ENCODE measurements around the gene FIZ1.
"Not testable (repeated sequence)": the region's sequence is repeated elsewhere in the genome, so short reads cannot be mapped to it uniquely, and the experiment has no call there.

DNA sequence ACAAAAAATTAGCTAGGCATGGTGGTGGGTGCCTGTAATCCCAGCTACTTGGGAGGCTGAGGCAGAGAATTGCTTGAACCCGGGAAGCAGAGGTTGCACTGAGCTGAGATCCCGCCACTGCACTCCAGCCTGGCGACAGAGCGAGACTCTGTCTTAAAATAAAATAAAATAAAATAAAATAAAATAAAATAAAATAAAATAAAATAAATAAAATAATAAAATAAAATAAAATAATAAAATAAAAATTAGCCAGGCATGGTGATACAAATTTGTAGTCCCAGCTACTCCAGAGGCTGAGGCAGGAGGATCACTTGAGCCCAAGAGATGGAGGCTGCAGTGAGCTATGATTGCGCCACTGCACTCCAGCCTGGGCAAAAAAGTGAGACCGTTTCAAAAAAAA lies 25.4 kb downstream of the FIZ1 start:
- TF ChIP-seq, protein P1, sequence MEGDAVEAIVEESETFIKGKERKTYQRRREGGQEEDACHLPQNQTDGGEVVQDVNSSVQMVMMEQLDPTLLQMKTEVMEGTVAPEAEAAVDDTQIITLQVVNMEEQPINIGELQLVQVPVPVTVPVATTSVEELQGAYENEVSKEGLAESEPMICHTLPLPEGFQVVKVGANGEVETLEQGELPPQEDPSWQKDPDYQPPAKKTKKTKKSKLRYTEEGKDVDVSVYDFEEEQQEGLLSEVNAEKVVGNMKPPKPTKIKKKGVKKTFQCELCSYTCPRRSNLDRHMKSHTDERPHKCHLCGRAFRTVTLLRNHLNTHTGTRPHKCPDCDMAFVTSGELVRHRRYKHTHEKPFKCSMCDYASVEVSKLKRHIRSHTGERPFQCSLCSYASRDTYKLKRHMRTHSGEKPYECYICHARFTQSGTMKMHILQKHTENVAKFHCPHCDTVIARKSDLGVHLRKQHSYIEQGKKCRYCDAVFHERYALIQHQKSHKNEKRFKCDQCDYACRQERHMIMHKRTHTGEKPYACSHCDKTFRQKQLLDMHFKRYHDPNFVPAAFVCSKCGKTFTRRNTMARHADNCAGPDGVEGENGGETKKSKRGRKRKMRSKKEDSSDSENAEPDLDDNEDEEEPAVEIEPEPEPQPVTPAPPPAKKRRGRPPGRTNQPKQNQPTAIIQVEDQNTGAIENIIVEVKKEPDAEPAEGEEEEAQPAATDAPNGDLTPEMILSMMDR (IDR thresholded peaks at IDR 0.05), result not testable (repeated sequence)
- not testable (repeated sequence) for TF ChIP-seq POLR2AphosphoS5 (IDR thresholded peaks at IDR 0.05)
